ENCODE measurements around the gene GNA15. TPM values are rescaled to one million over a fixed set of nuclear protein-coding genes. Genes with fewer than 3 reads are reported as not detected.

The GNA15 gene
- total and polyA plus RNA-seq, 2 of the 8 experiments (the other 6 are each of a cell fraction or from before 2014, with no cell fraction given), result 0.26 to 0.45 TPM

DNA sequence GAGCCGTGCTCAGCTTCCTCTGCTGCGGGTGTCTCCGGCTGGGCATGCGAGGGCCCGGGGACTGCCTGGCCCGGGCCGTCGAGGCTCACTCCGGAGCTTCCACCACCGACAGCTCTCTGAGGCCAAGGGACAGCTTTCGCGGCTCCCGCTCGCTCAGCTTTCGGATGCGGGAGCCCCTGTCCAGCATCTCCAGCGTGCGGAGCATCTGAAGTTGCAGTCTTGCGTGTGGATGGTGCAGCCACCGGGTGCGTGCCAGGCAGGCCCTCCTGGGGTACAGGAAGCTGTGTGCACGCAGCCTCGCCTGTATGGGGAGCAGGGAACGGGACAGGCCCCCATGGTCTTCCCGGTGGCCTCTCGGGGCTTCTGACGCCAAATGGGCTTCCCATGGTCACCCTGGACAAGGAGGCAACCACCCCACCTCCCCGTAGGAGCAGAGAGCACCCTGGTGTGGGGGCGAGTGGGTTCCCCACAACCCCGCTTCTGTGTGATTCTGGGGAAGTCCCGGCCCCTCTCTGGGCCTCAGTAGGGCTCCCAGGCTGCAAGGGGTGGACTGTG, 44.0 kb downstream of the GNA15 start (continued):
- TF ChIP-seq, protein P1, sequence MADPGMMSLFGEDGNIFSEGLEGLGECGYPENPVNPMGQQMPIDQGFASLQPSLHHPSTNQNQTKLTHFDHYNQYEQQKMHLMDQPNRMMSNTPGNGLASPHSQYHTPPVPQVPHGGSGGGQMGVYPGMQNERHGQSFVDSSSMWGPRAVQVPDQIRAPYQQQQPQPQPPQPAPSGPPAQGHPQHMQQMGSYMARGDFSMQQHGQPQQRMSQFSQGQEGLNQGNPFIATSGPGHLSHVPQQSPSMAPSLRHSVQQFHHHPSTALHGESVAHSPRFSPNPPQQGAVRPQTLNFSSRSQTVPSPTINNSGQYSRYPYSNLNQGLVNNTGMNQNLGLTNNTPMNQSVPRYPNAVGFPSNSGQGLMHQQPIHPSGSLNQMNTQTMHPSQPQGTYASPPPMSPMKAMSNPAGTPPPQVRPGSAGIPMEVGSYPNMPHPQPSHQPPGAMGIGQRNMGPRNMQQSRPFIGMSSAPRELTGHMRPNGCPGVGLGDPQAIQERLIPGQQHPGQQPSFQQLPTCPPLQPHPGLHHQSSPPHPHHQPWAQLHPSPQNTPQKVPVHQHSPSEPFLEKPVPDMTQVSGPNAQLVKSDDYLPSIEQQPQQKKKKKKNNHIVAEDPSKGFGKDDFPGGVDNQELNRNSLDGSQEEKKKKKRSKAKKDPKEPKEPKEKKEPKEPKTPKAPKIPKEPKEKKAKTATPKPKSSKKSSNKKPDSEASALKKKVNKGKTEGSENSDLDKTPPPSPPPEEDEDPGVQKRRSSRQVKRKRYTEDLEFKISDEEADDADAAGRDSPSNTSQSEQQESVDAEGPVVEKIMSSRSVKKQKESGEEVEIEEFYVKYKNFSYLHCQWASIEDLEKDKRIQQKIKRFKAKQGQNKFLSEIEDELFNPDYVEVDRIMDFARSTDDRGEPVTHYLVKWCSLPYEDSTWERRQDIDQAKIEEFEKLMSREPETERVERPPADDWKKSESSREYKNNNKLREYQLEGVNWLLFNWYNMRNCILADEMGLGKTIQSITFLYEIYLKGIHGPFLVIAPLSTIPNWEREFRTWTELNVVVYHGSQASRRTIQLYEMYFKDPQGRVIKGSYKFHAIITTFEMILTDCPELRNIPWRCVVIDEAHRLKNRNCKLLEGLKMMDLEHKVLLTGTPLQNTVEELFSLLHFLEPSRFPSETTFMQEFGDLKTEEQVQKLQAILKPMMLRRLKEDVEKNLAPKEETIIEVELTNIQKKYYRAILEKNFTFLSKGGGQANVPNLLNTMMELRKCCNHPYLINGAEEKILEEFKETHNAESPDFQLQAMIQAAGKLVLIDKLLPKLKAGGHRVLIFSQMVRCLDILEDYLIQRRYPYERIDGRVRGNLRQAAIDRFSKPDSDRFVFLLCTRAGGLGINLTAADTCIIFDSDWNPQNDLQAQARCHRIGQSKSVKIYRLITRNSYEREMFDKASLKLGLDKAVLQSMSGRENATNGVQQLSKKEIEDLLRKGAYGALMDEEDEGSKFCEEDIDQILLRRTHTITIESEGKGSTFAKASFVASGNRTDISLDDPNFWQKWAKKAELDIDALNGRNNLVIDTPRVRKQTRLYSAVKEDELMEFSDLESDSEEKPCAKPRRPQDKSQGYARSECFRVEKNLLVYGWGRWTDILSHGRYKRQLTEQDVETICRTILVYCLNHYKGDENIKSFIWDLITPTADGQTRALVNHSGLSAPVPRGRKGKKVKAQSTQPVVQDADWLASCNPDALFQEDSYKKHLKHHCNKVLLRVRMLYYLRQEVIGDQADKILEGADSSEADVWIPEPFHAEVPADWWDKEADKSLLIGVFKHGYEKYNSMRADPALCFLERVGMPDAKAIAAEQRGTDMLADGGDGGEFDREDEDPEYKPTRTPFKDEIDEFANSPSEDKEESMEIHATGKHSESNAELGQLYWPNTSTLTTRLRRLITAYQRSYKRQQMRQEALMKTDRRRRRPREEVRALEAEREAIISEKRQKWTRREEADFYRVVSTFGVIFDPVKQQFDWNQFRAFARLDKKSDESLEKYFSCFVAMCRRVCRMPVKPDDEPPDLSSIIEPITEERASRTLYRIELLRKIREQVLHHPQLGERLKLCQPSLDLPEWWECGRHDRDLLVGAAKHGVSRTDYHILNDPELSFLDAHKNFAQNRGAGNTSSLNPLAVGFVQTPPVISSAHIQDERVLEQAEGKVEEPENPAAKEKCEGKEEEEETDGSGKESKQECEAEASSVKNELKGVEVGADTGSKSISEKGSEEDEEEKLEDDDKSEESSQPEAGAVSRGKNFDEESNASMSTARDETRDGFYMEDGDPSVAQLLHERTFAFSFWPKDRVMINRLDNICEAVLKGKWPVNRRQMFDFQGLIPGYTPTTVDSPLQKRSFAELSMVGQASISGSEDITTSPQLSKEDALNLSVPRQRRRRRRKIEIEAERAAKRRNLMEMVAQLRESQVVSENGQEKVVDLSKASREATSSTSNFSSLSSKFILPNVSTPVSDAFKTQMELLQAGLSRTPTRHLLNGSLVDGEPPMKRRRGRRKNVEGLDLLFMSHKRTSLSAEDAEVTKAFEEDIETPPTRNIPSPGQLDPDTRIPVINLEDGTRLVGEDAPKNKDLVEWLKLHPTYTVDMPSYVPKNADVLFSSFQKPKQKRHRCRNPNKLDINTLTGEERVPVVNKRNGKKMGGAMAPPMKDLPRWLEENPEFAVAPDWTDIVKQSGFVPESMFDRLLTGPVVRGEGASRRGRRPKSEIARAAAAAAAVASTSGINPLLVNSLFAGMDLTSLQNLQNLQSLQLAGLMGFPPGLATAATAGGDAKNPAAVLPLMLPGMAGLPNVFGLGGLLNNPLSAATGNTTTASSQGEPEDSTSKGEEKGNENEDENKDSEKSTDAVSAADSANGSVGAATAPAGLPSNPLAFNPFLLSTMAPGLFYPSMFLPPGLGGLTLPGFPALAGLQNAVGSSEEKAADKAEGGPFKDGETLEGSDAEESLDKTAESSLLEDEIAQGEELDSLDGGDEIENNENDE (IDR thresholded peaks at IDR 0.05; ENCODE audit: insufficient replicate concordance, low read length), result no peak
- no peak for TF ChIP-seq CHD1 (IDR thresholded peaks at IDR 0.05; ENCODE audit: low read depth, low read length)
- no peak for TF ChIP-seq KDM1A (IDR thresholded peaks at IDR 0.05; ENCODE audit: borderline replicate concordance, low read length)
- no peak for TF ChIP-seq BCL11A (IDR thresholded peaks at IDR 0.05; ENCODE audit: low read depth in 2 of 2, low read length in 2 of 2)
- TF ChIP-seq POLR2AphosphoS5 (IDR thresholded peaks at IDR 0.05; ENCODE audit: low read depth, low read length), result no peak
- no peak for TF ChIP-seq BRCA1 (IDR thresholded peaks at IDR 0.05; ENCODE audit: low read depth, low read length)
- TF ChIP-seq KDM5A (IDR thresholded peaks at IDR 0.05; ENCODE audit: low read length), result no peak
- no peak for TF ChIP-seq JUN (IDR thresholded peaks at IDR 0.05; ENCODE audit: low read depth, low read length)
- no peak for TF ChIP-seq CREB1 (IDR thresholded peaks at IDR 0.05)
- TF ChIP-seq RAD21 (IDR thresholded peaks at IDR 0.05 in 1 of 2, conservative IDR thresholded peaks at IDR 0.05 in 1 of 2; ENCODE audit: low read depth in 2 of 2, low read length in 2 of 2), result no peak
